GM19043 (cell line): ENCODE data around the gene QRFP.
"Not testable (repeated sequence)": the region's sequence is repeated elsewhere in the genome, so short reads cannot be mapped to it uniquely, and the experiment has no call there.

Source experiments
- ATAC-seq: cut with Tn5 transposase; IDR thresholded peaks from one replicate; pipeline ENCODE4 v1.9.1; 2021; ENCODE audit warnings: low read depth; ENCODE audit not compliant: unreplicated experiment

Gene QRFP

DNA sequence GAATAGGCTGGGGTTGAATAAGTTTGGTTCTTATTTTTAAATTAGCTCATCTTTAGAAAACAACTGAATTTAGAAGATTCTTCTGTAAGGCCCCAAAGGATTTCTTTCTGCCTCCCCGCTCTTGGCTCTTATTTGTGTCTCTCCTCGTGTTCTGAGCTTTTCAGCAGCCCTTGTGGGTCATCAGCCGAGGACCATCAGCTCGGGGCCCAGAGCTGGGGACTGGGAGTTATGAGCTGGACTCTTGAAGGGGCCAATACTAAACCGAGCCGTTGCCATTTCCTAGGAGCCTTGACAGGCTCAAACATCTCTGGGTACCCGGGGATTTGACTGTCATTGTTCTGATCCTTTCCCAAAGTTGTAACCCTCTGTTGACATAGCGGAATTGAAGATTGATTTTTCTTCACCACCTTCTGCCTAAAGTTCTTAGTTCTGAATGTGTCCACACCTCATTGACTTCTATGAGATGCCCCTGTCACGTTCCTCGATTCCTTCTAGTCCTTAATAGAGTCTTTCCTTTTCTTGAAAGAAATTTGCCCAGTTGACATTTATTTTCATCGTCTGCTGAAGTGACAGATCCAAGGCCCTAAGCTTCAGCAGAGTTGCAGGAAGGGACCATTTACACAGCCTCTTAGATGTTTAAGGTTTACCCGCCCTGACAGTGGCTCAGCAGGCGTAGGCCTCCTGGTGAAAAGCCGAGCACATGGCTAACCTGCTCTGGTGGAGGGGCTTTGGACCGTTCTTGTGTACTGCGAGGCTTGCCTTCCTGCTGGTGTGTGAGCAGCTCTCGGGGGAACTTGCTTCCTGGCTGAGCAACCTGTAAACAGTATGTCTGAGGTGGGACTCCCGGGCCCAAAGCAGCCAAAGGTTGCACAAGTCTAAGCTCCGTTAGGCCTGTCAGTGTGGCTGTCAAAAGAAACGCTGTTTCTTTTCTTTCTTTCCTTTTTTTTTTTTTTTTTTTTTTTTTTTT, 37.6 kb downstream of the QRFP start:
- ATAC-seq, result no peak

DNA sequence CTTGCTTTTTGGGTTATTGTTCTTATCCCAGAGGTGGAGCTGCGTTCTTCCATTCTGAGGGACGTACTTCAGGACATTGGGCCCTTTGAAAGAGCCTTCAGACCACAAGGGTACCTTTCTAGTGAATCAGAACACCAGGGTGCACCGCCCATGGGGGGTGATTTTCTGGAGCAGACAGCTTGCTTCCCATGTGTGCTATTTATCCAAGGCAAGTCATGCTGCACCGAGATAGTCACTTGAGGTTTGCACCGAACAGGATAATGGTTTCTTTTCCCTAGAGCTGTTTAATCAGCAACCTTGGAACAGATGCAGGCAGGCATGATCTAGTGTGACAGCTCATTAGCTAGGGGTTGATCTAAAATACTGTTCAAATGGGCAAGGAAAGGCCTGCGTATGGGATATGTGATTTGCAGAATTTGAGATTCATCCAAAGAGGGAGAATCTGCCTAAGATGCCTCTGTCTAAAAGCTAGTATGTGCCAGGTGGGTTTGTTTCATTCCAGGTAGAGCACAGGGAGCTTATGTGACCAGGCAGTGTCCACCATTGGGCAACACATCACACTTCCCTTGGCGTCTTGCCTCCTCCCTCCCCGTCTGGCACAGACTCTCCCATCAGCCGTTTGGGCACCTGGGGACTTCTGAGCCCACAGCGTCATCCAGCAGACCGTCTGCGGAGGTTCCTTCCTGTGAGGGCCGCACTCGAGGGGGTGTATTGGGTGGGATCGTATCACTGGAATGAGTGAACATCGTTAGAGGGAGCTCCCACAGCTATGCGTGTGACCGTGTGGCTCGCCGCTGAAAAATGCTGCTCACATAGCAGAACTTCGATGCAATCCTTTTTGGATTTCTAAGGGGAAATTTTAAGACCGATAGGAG, 38.5 kb downstream of the QRFP start:
- ATAC-seq, result no peak

DNA sequence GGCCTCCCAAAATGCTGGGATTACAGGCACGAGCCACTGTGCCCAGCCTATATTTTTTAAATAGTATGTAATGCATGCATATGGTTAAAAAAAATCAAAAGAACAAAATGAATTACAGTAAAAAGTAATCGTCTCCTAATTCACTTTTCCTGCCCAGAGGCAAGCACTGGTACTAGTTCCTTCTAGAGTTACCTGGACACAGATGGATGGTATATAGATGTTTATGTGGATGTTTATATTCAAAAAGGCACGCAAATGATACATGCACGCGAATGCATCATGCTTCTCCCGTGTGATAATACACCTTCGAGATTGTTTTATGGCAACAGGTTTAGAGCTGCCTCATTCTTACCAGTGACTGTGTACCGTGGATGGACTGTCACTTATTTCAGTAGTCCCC, 40.1 kb downstream of the QRFP start:
- no peak for ATAC-seq

DNA sequence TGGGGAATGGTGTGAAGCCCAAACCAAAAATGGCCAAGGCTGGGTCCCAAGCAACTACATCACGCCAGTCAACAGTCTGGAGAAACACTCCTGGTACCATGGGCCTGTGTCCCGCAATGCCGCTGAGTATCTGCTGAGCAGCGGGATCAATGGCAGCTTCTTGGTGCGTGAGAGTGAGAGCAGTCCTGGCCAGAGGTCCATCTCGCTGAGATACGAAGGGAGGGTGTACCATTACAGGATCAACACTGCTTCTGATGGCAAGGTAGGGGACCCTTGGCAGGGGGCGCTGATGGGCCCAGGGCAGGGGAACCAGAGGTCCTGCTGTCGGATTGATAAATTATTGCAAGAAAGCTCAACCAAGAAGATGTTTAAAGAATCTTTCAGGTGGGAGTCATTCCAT, 41.8 kb downstream of the QRFP start:
- ATAC-seq, result no peak

DNA sequence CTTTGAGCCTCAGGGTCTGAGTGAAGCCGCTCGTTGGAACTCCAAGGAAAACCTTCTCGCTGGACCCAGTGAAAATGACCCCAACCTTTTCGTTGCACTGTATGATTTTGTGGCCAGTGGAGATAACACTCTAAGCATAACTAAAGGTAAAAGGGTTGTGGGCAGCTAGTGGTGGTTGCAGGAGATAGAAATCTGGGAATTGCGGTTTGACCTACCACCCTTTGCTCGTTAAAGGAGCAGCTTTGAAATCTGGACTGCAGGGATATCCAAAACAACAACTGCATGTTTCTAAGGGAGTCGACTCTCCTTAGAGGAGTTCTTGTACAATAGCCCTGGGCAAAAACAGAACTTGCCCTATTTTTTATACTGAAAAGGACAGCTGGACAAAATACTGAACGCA, 42.5 kb downstream of the QRFP start:
- ATAC-seq, result no peak

DNA sequence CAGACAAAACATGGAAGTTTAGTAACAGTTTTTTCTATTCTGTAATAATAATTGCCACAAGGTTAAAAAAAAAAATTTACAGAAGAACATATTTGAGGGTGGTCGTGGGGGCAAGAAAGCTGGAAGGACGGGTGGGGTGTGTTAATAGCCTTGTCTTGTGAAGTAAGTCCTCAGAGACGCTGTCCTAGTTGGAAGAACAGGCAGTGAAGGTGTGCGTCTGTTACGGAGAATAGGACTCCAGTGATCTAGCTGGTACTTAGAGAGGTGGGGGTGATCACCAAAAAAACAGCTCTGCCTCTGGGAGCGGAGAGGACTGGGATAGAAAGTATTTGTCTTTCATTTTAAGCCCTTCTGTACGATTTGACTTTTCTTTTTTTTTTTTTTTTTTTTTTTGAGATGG, 43.8 kb downstream of the QRFP start:
- no peak for ATAC-seq

DNA sequence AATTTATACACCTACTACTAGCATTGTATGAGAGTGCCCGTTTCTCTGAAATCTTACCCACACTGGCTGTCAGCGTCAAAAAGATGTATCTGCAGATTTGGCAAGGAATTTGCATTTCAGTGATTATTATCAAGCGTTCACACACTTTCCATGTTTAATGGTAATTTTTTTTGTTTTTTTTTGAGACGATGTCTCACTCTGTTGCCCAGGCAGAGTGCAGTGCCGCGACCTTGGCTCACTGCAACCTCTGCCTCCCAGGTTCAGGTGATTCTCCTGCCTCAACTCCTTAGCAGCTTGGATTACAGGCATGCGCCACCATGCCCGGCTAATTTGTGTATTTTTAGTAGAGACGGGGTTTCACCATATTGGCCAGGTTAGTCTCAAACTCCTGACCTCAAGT, 47.3 kb downstream of the QRFP start:
- no peak for ATAC-seq

DNA sequence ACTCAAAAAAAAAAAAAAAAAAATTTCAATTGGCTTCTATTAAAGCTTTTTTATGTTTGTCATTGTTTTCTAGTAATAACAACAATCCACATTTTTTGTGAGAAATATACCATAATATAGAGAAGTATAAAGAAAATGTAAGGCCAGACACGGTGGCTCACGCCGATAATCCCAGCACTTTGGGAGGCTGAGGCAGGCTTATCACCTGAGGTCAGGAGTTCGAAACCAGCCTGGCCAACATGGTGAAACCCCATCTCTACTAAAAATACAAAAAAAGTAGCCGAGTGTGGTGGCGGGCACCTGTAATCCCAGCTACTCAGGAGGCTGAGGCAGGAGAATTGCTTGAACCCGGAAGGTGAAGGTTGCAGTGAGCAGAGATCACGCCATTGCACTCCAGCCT, 48.1 kb downstream of the QRFP start:
- not testable (repeated sequence) for ATAC-seq

DNA sequence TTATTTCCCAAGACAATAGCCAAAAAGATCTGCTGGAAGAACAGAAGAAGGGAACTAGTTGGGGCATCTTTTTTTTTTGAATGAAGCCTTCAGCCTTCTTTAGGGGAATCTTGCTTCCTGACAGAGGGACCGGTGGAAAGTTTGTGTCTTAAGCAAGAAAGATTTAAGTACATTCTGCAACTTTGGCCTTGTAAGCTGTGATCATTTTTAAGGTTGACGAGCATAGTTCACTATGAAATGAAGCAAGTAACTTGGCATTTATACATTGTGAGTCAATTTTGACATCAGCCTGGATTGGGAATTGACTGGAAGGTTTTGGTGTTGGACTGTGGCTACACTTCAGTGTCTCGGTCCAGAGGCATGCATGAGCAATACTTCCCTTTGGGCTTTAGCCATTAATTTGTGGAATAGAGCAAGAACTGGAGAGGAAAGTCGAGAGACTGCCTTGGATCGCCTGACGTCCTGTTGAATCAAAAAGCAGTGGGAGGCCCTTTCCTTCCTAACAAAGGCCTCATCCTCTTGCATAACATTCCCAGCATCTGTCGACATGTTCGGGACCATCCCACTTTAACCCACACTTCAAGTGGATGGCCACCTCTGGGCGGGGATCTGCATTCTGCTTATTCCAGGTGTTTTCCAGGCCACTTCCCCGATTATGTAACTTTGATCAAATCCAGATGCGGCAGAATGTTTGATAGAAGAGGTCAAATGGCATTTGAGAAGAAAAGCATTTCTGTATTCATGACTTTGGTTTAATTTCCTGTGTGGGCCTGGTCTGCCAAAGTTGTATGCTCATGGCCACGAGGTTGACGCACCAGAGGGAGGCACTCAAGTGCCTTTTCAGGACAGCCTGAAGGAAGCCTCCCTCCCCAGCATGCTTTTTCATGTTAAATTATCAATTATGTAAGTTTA, 49.0 kb downstream of the QRFP start:
- no peak for ATAC-seq

DNA sequence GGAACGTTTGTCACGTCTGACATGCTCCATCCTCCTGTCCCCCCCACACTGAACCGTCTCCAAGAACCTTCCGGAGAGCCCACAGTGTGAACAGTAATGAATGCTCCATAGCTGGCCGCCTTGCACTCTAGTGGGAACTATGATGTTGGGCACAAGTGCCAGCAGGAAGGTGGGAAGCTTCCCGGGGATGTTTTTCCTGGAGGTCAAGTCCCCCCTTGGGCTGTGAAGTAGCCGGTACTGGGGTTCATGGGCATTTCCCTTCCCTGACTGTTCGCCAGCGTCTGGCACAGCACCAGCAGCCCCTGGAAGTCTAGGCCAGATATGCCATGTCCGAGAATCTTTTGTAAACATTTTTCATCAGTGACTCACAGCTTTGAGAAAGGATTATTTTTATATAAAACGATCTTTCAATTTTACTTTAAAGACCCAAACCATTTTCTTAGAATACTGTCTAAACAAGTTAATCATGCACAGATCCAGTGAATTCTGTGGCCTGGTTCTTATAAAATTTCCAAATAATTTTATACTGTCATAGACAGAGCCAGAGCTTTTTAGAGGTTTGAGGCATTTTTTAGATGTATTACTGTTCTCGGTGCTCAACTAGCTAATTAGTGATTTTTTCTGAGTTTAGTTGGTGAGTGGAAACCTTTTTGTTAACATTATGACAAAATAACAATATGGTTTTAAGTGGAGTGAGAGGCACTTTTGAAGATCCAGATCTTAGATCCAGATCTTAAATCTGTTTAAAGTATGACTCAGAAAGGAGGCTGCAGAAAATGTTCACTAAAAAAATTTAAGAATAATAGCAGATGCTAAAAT, 49.9 kb downstream of the QRFP start:
- ATAC-seq, result no peak

DNA sequence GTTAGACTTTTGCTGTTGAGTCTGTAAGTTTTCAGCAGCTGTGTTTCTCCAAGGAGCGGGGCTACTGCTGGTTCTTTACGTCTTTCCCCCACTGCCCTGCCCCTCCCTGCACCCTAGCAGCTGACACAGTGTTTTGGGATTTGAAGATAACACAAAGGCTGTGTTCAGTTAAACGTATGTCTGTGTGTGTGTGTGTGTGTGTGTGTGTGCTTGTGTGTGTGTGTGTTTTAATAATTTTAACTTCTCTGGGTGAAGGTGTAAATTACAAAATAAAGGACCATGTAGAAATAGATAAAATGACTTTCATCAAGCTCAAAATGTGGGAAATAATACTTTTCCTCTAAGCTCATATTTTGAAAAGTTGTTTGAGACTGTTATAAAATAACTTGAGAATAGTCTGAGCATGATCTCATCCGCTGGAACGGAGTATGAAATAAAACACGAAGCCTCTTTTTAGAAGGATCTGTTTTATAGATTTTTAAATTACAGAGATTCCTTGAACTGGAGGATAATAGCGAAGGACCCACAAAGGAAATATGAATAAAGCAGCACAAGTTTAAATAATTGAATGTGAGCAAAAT, 50.6 kb downstream of the QRFP start:
- no peak for ATAC-seq

DNA sequence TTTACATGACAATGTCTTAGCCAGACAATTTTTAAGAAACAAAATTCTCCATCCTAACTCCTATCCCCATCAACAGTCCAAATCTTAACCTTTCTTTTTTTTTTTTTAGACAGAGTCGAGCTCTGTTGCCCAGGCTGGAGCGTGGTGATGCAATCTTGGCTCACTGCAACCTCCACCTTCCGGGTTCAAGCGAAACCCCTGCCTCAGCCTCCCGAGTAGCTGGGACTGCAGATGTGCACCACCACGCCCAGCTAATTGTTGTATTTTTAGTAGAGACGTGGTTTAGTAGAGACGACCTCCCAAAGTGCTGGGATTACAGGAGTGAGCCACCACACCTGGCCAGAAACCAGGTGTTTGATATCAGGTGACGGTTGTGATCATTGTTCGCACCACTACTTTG, 51.4 kb downstream of the QRFP start:
- no peak for ATAC-seq

DNA sequence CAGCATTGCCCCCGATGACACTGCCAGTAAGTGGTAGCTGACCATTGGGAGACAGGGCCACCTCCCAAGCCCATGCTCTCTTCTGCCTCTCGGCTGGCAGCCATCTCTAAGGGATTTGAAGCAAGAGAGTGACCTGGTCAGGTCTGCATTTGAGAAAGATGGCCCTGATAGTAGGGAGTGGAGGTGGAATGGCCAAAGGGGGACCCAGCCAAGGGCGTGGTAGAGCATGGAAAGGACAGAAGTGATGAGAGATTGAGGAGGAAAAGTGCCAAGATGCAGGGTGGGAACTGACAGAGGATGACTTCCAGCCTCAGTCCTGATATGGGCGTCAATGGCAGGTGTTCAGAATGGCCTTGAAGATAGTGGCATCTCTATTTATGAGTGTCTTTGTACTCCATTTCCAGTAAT, 52.6 kb downstream of the QRFP start:
- ATAC-seq, result no peak

DNA sequence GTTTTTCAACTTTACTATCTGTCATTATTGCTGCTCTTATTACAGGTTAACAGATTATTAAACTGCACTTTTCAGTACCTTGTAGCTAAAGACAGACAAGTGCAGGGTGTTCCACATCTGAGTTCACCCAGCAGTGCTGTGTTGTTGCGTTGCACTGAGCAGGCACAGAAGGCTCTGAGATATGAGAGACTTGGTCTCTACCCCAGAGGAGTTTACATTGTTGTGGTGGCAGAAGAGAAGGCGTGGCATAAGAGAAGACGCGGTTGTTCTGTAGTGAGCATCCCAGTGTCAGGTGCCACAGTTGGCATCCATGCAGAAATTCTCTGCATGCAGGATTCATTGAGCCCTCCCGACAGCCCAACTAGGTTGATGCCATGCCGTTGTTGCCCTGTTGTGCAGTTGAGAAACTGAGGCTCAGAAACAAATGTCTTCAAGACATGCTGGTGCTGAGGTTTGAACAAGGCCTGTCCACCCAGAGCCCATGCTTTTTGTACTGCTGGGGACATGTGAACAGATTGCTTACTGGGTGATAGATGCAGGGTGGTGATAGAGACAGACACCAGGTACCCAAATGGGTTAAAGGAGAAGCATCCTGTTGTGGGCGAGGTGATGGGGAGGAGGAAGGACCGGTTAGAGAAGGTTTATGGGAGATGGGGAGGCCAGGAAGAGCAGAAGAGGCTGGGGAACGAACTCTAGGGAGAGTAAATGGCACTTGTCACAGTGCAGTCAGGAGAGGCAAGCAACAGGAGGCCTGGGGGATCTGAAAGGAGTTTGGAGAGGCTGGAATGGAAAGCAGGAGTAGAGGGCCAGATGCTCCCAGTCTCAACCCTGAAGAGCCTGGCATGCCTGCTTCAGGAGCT, 53.3 kb downstream of the QRFP start:
- ATAC-seq, result no peak
